ENCODE results near the gene ZFP36L1. TPM values are rescaled to one million over a fixed set of nuclear protein-coding genes. Genes with fewer than 3 reads are reported as not detected.

Gene ZFP36L1
- total RNA-seq, 1 donor from 2014 or later: 15.5 TPM

- H3K36me3 ChIP-seq (ENCODE audit: control insufficient read depth, insufficient read depth, low read length): no peaks in the 10 kb centered on the region
- H3K4me3 ChIP-seq (ENCODE audit: low read depth, low read length): no peak overlapping the region
- FAIRE-seq (no peak), DNase-seq (ENCODE audit: low read depth) (no peak)
- TF ChIP-seq CTCF (IDR thresholded peaks at IDR 0.05; ENCODE audit: insufficient read depth, low read length, severe bottlenecking): no peak
- no peaks in the 10 kb centered on the region for H3K27me3 ChIP-seq (ENCODE audit: control insufficient read depth, insufficient read depth, low read length)
These were observed 27.3 kb upstream of the ZFP36L1 start for GRCh38 chr14:68820119-68820518.

- Histone ChIP-seq H3K27me3 (ENCODE audit: control insufficient read depth, insufficient read depth, low read length) (no peaks in the 10 kb centered on the region), H3K4me3 (ENCODE audit: low read depth, low read length) (no peak overlapping the region), H3K36me3 (ENCODE audit: control insufficient read depth, insufficient read depth, low read length) (no peaks in the 10 kb centered on the region)
- DNase-seq (ENCODE audit: low read depth) (peak; percentile 91), FAIRE-seq (no peak)
- no peak for TF ChIP-seq CTCF (IDR thresholded peaks at IDR 0.05; ENCODE audit: insufficient read depth, low read length, severe bottlenecking)
These were observed 26.4 kb upstream of the ZFP36L1 start for GRCh38 chr14:68819260-68819691.

GRCh38 chr14:68817506-68818212 lies 24.8 kb upstream of the ZFP36L1 start:
- TF ChIP-seq CTCF (IDR thresholded peaks at IDR 0.05; ENCODE audit: insufficient read depth, low read length, severe bottlenecking): no peak
- H3K4me3 ChIP-seq (ENCODE audit: low read depth, low read length): no peak overlapping the region
- DNase-seq (ENCODE audit: low read depth) (no peak), FAIRE-seq (no peak)
- no peaks in the 10 kb centered on the region for H3K36me3 ChIP-seq (ENCODE audit: control insufficient read depth, insufficient read depth, low read length)
- no peaks in the 10 kb centered on the region for H3K27me3 ChIP-seq (ENCODE audit: control insufficient read depth, insufficient read depth, low read length)

GRCh38 chr14:68816943-68817430 lies 24.1 kb upstream of the ZFP36L1 start:
- H3K4me3 ChIP-seq (ENCODE audit: low read depth, low read length): no peak overlapping the region
- FAIRE-seq: no peak
- no peaks in the 10 kb centered on the region for H3K36me3 ChIP-seq (ENCODE audit: control insufficient read depth, insufficient read depth, low read length)
- no peak for TF ChIP-seq CTCF (IDR thresholded peaks at IDR 0.05; ENCODE audit: insufficient read depth, low read length, severe bottlenecking)
- no peaks in the 10 kb centered on the region for H3K27me3 ChIP-seq (ENCODE audit: control insufficient read depth, insufficient read depth, low read length)
- no peak for DNase-seq (ENCODE audit: low read depth)

GRCh38 chr14:68816183-68816942 lies 23.5 kb upstream of the ZFP36L1 start:
- peak; percentile 96 for TF ChIP-seq CTCF (IDR thresholded peaks at IDR 0.05; ENCODE audit: insufficient read depth, low read length, severe bottlenecking)
- no peak for FAIRE-seq

More at GRCh38 chr14:68816183-68816942, 23.5 kb upstream of the ZFP36L1 start:
- no peaks in the 10 kb centered on the region for H3K36me3 ChIP-seq (ENCODE audit: control insufficient read depth, insufficient read depth, low read length)
- peak overlapping the region; percentile 47 for H3K4me3 ChIP-seq (ENCODE audit: low read depth, low read length)
- peak; percentile 51 for DNase-seq (ENCODE audit: low read depth)
- no peaks in the 10 kb centered on the region for H3K27me3 ChIP-seq (ENCODE audit: control insufficient read depth, insufficient read depth, low read length)
